Progenitor cell of endocrine pancreas (in vitro differentiated cells): Measurements from ENCODE around the gene PHF10. TPM values are rescaled to one million over a fixed set of nuclear protein-coding genes. Genes with fewer than 3 reads are reported as not detected.

Experiments used
- DNase-seq: peaks from one replicate; pipeline ENCODE4 v3.0.0; 2021; ENCODE audit warnings: low spot score; ENCODE audit not compliant: unreplicated experiment
- H3K27ac Mint-ChIP-seq: 2 replicates; pipeline ENCODE4 v1.8.0; 2021; ENCODE audit warnings: mild to moderate bottlenecking, moderate library complexity, mixed read lengths
- H3K27me3 Mint-ChIP-seq: 2 replicates; pipeline ENCODE4 v1.8.0; 2021; ENCODE audit warnings: mixed read lengths
- H3K36me3 Mint-ChIP-seq: 2 replicates; pipeline ENCODE4 v1.8.0; 2022; ENCODE audit warnings: mixed read lengths; ENCODE audit not compliant: insufficient read depth
- H3K4me1 Mint-ChIP-seq: 2 replicates; pipeline ENCODE4 v1.8.0; 2021; ENCODE audit warnings: low read depth, mixed read lengths
- H3K4me3 Mint-ChIP-seq: 2 replicates; pipeline ENCODE4 v1.8.0; 2021; ENCODE audit warnings: low read depth, mild to moderate bottlenecking, moderate library complexity, mixed read lengths
- H3K9me3 Mint-ChIP-seq: 2 replicates; pipeline ENCODE4 v1.8.0; 2021; ENCODE audit warnings: low read depth, mixed read lengths
- CTCF ChIP-seq: fragments of 200-600 bp; sonication (generic); IDR thresholded peaks from one replicate; pipeline ENCODE4 v1.5.0; 2021; ENCODE audit warnings: antibody characterized with exemption, mild to moderate bottlenecking; ENCODE audit not compliant: unreplicated experiment
- total RNA-seq: library from RNA; stranded (reverse); gene quantifications from 2 replicates; pipeline ENCODE4 v1.2.1, GENCODE V29; 2021

The PHF10 gene
- total RNA-seq, 1 donor from 2014 or later: 105 TPM

DNA sequence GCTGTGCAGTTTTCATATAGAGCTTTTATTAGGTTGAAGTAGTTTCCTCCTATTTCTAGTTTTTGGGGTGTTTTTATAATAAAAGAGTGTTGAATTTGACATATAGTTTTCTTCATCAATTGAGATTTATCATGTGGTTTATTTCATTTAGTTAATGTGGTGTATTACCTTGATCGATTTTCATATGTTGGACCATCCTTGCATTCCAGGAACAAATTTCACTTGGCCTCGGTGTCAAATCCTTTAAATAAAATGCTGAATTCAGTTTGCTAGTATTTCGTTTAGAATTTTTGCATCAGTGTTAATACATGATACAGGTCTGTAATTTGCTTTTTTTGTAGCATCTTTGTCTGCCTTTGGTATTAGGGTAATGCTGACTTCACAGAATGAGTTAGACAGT lies 21.1 kb upstream of the PHF10 start:
- Mint-ChIP-seq H3K36me3 (no peaks in the 10 kb centered on the region), H3K27ac (no peak overlapping the region), H3K9me3 (peaks cover 5% of the 10 kb centered on the region), H3K4me3 (no peak overlapping the region), H3K4me1 (peaks cover 6% of the 10 kb centered on the region), H3K27me3 (no peaks in the 10 kb centered on the region)
- DNase-seq: no peak
- no peak for TF ChIP-seq CTCF

GRCh38 chr6:169741344-169741743 lies 17.0 kb upstream of the PHF10 start:
- Mint-ChIP-seq H3K27me3 (no peaks in the 10 kb centered on the region), H3K4me1 (no peaks in the 10 kb centered on the region), H3K36me3 (no peaks in the 10 kb centered on the region), H3K9me3 (peaks cover 3% of the 10 kb centered on the region), H3K4me3 (no peak overlapping the region), H3K27ac (no peak overlapping the region)
- DNase-seq: no peak
- no peak for TF ChIP-seq CTCF

- Mint-ChIP-seq H3K4me1 (no peaks in the 10 kb centered on the region), H3K27ac (no peak overlapping the region), H3K4me3 (no peak overlapping the region), H3K27me3 (no peaks in the 10 kb centered on the region), H3K9me3 (no peaks in the 10 kb centered on the region), H3K36me3 (no peaks in the 10 kb centered on the region)
- no peak for DNase-seq
- TF ChIP-seq CTCF: no peak
Measured at GRCh38 chr6:169738976-169739529, 14.8 kb upstream of the PHF10 start.

GRCh38 chr6:169738204-169738975 lies 14.1 kb upstream of the PHF10 start:
- no peak overlapping the region for H3K4me3 Mint-ChIP-seq
- H3K36me3 Mint-ChIP-seq: no peaks in the 10 kb centered on the region
- H3K9me3 Mint-ChIP-seq: no peaks in the 10 kb centered on the region
- no peaks in the 10 kb centered on the region for H3K4me1 Mint-ChIP-seq
- H3K27me3 Mint-ChIP-seq: no peaks in the 10 kb centered on the region
- no peak overlapping the region for H3K27ac Mint-ChIP-seq
- no peak for TF ChIP-seq CTCF
- no peak for DNase-seq

- H3K9me3 Mint-ChIP-seq: no peaks in the 10 kb centered on the region
- H3K27ac Mint-ChIP-seq: no peak overlapping the region
- peaks cover 5% of the 10 kb centered on the region for H3K36me3 Mint-ChIP-seq
- no peak for TF ChIP-seq CTCF
- DNase-seq: no peak
- peaks cover 26% of the 10 kb centered on the region for H3K4me1 Mint-ChIP-seq
- H3K4me3 Mint-ChIP-seq: no peak overlapping the region
- H3K27me3 Mint-ChIP-seq: no peaks in the 10 kb centered on the region
Measured at GRCh38 chr6:169729961-169730360, 5.7 kb upstream of the PHF10 start.
